Liver (tissue), 9 donors: ENCODE measurements around the gene UBXN1. TPM values are rescaled to one million over a fixed set of nuclear protein-coding genes. Genes with fewer than 3 reads are reported as not detected.

Source experiments
- DNase-seq: peaks from one replicate; pipeline ENCODE4 v3.0.0-alpha.2; 2017; ENCODE audit warnings: low spot score
- H3K27ac ChIP-seq, 2 donors: one replicate each; pipeline ENCODE4 v1.7.0; 2013; ENCODE audit warnings: inconsistent platforms in 2 of 2, low read length in 2 of 2, control low read depth in 1 of 2, low read depth in 1 of 2, mild to moderate bottlenecking in 1 of 2
- H3K27me3 ChIP-seq, 4 donors: one replicate each; pipeline versions ENCODE4 v1.6.1 to v1.7.0; 2013; ENCODE audit warnings: low read length in 3 of 4, inconsistent platforms in 1 of 4, mild to moderate bottlenecking in 1 of 4, moderate library complexity in 1 of 4; ENCODE audit not compliant: control insufficient read depth in 4 of 4, insufficient read depth in 4 of 4
- H3K36me3 ChIP-seq, 4 donors: one replicate each; pipeline versions ENCODE4 v1.6.1 to v1.7.0; 2013; ENCODE audit warnings: low read length in 3 of 4, mild to moderate bottlenecking in 3 of 4, low read depth in 1 of 4, moderate library complexity in 1 of 4; ENCODE audit not compliant: control insufficient read depth in 4 of 4, insufficient read depth in 3 of 4
- H3K4me1 ChIP-seq, 4 donors: one replicate each; pipeline versions ENCODE4 v1.6.1 to v1.7.0; 2013; ENCODE audit warnings: low read length in 3 of 4, mild to moderate bottlenecking in 3 of 4, moderate library complexity in 1 of 4; ENCODE audit not compliant: control insufficient read depth in 4 of 4, insufficient read depth in 4 of 4
- H3K4me3 ChIP-seq, 3 donors: one replicate each; pipeline versions ENCODE4 v1.6.1 to v1.7.0; 2013; ENCODE audit warnings: low read length in 3 of 3, control low read depth in 1 of 3, low read depth in 1 of 3, mild to moderate bottlenecking in 1 of 3
- H3K9ac ChIP-seq, 2 donors: one replicate each; pipeline ENCODE4 v1.7.0; 2013; ENCODE audit warnings: low read length in 2 of 2, mild to moderate bottlenecking in 2 of 2, moderate library complexity in 2 of 2, control low read depth in 1 of 2, low read depth in 1 of 2
- H3K9me3 ChIP-seq, 4 donors: one replicate each; pipeline versions ENCODE4 v1.6.1 to v1.7.0; 2013; ENCODE audit warnings: low read length in 3 of 4; ENCODE audit not compliant: control insufficient read depth in 4 of 4
- ATF3 ChIP-seq: IDR thresholded peaks from 2 replicates; pipeline ENCODE4 v1.6.1; 2016; ENCODE audit warnings: antibody characterized with exemption
- CTCF ChIP-seq: fragments of 150-350 bp; IDR thresholded peaks from 2 replicates; pipeline ENCODE4 v1.5.1; 2017; ENCODE audit warnings: improper control_type of control experiment, low read depth, low read length; ENCODE audit not compliant: missing input control
- EGR1 ChIP-seq, 2 donors: IDR thresholded peaks; 2 replicates each; pipeline ENCODE4 v1.6.1; 2016 to 2018; ENCODE audit warnings: antibody characterized with exemption in 2 of 2, low read depth in 2 of 2
- FOXA1 ChIP-seq: IDR thresholded peaks from 2 replicates; pipeline ENCODE4 v1.6.1; 2016; ENCODE audit warnings: antibody characterized with exemption
- FOXA2 ChIP-seq: IDR thresholded peaks from 2 replicates; pipeline ENCODE4 v1.6.1; 2016; ENCODE audit warnings: antibody characterized with exemption
- GABPA ChIP-seq, 2 donors: IDR thresholded peaks in 1 of 2; conservative IDR thresholded peaks in 1 of 2; 2 replicates each; pipeline ENCODE4 v1.6.1; 2016; ENCODE audit warnings: antibody characterized with exemption in 2 of 2, mild to moderate bottlenecking in 1 of 2, moderate library complexity in 1 of 2
- HNF4A ChIP-seq, 2 donors: conservative IDR thresholded peaks; 2 replicates each; pipeline ENCODE4 v1.6.1; 2016; ENCODE audit warnings: antibody characterized with exemption in 2 of 2, mild to moderate bottlenecking in 2 of 2
- HNF4G ChIP-seq: IDR thresholded peaks from 2 replicates; pipeline ENCODE4 v1.6.1; 2016; ENCODE audit warnings: antibody characterized with exemption
- JUND ChIP-seq, 2 donors: IDR thresholded peaks; 2 replicates each; pipeline ENCODE4 v1.6.1; 2016; ENCODE audit warnings: antibody characterized with exemption in 2 of 2
- MAX ChIP-seq: IDR thresholded peaks from 2 replicates; pipeline ENCODE4 v1.6.1; 2016; ENCODE audit warnings: antibody characterized with exemption
- NR2F2 ChIP-seq: IDR thresholded peaks from 2 replicates; pipeline ENCODE4 v1.6.1; 2016; ENCODE audit warnings: antibody characterized with exemption
- RAD21 ChIP-seq, 2 donors: IDR thresholded peaks; 2 replicates each; pipeline ENCODE4 v1.6.1; 2016; ENCODE audit warnings: antibody characterized with exemption in 2 of 2, mild to moderate bottlenecking in 2 of 2
- REST ChIP-seq: IDR thresholded peaks from 2 replicates; pipeline ENCODE4 v1.6.1; 2016; ENCODE audit warnings: antibody characterized with exemption, mild to moderate bottlenecking
- RXRA ChIP-seq, 2 donors: IDR thresholded peaks; 2 replicates each; pipeline ENCODE4 v1.6.1; 2017 to 2018; ENCODE audit warnings: antibody characterized with exemption in 2 of 2, mild to moderate bottlenecking in 1 of 2
- SP1 ChIP-seq: IDR thresholded peaks from 2 replicates; pipeline ENCODE4 v1.6.1; 2018; ENCODE audit warnings: antibody characterized with exemption, mild to moderate bottlenecking
- TAF1 ChIP-seq: conservative IDR thresholded peaks from 2 replicates; pipeline ENCODE4 v1.6.1; 2016; ENCODE audit warnings: antibody characterized with exemption, mild to moderate bottlenecking
- YY1 ChIP-seq: IDR thresholded peaks from 2 replicates; pipeline ENCODE4 v1.6.1; 2016; ENCODE audit warnings: antibody characterized with exemption, mild to moderate bottlenecking
- ZBTB33 ChIP-seq: IDR thresholded peaks from 2 replicates; pipeline ENCODE4 v1.6.1; 2016; ENCODE audit warnings: antibody characterized with exemption
- WGBS: extraction: QIAGEN DNeasy Blood & Tissue Kit; methylation state at CpG from one replicate; pipeline ENCODE4 v1.1.7; 2013; 5-methylcytosine and 5-hydroxymethylcytosine counted together
- polyA plus RNA-seq, 2 donors: library from polyadenylated mRNA; stranded (reverse) in 1 of 2; unstranded in 1 of 2; fragments of 200-250 nt in 1 of 2; fragments of >200 nt in 1 of 2; fragmentation: Nextera tagmentation in 1 of 2; extraction: Ambion mirVana in 1 of 2; gene quantifications; one replicate each; pipeline versions ENCODE4 v1.2.1 to v1.2.3, GENCODE V29; 2013 to 2015
- total RNA-seq, 2 donors: library from RNA; depleted of rRNA; stranded (reverse); fragments of >200 nt; gene quantifications; one replicate each; pipeline ENCODE4 v1.2.3, GENCODE V29; 2014
- donor health status: healthy.
- donor health status: healthy.
- donor health status: healthy.
- donor health status: healthy.
- donor health status: healthy.

Gene UBXN1
- total and polyA plus RNA-seq, 4 donors = 31.4 to 45.7 (median 41.2) TPM

- no peak for TF ChIP-seq TAF1
- no peak for TF ChIP-seq FOXA2
- peak; percentile 12 for TF ChIP-seq REST
- no peak for TF ChIP-seq MAX
- no peak for TF ChIP-seq NR2F2
- peak; percentile 50 to 88 for TF ChIP-seq GABPA (IDR thresholded peaks at IDR 0.05 in 1 of 2, conservative IDR thresholded peaks at IDR 0.05 in 1 of 2)
- TF ChIP-seq ZBTB33 = no peak
- no peak for TF ChIP-seq RXRA (IDR thresholded peaks at IDR 0.05)
- no peak for TF ChIP-seq FOXA1
- TF ChIP-seq ATF3 = no peak
- peak; percentile 15 for TF ChIP-seq SP1
- TF ChIP-seq HNF4A (conservative IDR thresholded peaks at IDR 0.05) = no peak
- peak in 1 of 2 donors; percentile 9 for TF ChIP-seq RAD21 (IDR thresholded peaks at IDR 0.05)
- no peak for TF ChIP-seq JUND (IDR thresholded peaks at IDR 0.05)
- no peak for TF ChIP-seq EGR1 (IDR thresholded peaks at IDR 0.05; ENCODE audit: low read depth in 2 of 2)
- peak; percentile 66 for TF ChIP-seq YY1
- no peak for TF ChIP-seq HNF4G
- no peak for TF ChIP-seq CTCF
- Histone ChIP-seq H3K36me3 (peaks cover 0 to 3% (median 1%) of the 10 kb centered on the region in 4 donors), H3K4me1 (peaks cover 12 to 41% (median 34%) of the 10 kb centered on the region in 4 donors), H3K27me3 (no peaks in the 10 kb centered on the region), H3K27ac (peak overlapping the region; percentile 79 to 80), H3K9me3 (no peaks in the 10 kb centered on the region), H3K9ac (peak overlapping the region; percentile 27 to 52), H3K4me3 (peak overlapping the region; percentile 66 to 85 (median 83))
- peak; percentile 98 for DNase-seq
- 5% methylated on average over 73 of the region's 73 CpGs for WGBS
Observed at GRCh38 chr11:62705880-62706849, 27.3 kb upstream of the UBXN1 start.
